ENCODE results near the gene PCDHGA3.

DNA sequence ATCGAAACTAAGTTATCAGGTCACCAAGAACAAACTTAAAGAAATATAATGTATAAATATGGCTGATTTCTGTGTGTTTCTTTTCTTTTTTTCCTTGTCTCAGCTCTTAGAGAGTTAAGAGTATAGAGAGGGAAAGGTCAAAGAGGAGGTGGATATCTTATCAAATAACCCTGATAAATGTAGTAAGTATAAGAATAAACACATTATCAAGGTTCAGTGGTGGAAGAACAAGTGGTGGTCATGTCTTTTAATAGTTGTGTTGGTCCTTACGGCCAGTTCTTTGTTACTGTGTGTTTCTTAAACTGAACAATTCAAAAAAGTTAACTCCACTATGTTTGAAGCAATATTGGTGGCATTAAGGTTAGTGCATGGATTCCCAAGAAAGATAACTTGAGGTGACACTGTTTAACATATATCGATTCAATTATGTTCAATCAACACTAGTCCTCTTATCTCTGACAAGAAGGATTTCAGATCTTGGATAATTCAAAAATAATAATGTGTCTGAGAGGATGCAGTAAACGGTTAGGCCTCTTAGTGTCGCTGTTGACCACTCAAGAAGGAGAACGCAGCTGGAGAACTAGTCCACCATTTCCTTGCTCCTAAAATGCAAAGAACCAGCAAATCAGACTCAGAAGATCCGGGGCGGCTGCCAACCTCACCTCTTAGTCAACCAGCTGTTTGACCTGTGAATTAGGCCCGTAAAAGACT is at the start of gene PCDHGA3:
- TF ChIP-seq, protein P1, sequence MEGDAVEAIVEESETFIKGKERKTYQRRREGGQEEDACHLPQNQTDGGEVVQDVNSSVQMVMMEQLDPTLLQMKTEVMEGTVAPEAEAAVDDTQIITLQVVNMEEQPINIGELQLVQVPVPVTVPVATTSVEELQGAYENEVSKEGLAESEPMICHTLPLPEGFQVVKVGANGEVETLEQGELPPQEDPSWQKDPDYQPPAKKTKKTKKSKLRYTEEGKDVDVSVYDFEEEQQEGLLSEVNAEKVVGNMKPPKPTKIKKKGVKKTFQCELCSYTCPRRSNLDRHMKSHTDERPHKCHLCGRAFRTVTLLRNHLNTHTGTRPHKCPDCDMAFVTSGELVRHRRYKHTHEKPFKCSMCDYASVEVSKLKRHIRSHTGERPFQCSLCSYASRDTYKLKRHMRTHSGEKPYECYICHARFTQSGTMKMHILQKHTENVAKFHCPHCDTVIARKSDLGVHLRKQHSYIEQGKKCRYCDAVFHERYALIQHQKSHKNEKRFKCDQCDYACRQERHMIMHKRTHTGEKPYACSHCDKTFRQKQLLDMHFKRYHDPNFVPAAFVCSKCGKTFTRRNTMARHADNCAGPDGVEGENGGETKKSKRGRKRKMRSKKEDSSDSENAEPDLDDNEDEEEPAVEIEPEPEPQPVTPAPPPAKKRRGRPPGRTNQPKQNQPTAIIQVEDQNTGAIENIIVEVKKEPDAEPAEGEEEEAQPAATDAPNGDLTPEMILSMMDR (IDR thresholded peaks at IDR 0.05): peak; percentile 45; the same call in 1 of the 2 replicates
- TF ChIP-seq, protein P2, sequence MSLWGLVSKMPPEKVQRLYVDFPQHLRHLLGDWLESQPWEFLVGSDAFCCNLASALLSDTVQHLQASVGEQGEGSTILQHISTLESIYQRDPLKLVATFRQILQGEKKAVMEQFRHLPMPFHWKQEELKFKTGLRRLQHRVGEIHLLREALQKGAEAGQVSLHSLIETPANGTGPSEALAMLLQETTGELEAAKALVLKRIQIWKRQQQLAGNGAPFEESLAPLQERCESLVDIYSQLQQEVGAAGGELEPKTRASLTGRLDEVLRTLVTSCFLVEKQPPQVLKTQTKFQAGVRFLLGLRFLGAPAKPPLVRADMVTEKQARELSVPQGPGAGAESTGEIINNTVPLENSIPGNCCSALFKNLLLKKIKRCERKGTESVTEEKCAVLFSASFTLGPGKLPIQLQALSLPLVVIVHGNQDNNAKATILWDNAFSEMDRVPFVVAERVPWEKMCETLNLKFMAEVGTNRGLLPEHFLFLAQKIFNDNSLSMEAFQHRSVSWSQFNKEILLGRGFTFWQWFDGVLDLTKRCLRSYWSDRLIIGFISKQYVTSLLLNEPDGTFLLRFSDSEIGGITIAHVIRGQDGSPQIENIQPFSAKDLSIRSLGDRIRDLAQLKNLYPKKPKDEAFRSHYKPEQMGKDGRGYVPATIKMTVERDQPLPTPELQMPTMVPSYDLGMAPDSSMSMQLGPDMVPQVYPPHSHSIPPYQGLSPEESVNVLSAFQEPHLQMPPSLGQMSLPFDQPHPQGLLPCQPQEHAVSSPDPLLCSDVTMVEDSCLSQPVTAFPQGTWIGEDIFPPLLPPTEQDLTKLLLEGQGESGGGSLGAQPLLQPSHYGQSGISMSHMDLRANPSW (CRISPR knock-in tag; conservative IDR thresholded peaks at IDR 0.05; ENCODE audit: low read depth): no peak
- TF ChIP-seq FOXK1 (CRISPR knock-in tag; IDR thresholded peaks at IDR 0.05) (no peak), ESRRA (CRISPR knock-in tag; IDR thresholded peaks at IDR 0.05; ENCODE audit: borderline replicate concordance) (no peak), SP1 (CRISPR knock-in tag; conservative IDR thresholded peaks at IDR 0.05) (no peak), ZNF121 (CRISPR knock-in tag; IDR thresholded peaks at IDR 0.05) (no peak), ATF3 (CRISPR knock-in tag; conservative IDR thresholded peaks at IDR 0.05) (no peak), JUN (CRISPR knock-in tag; IDR thresholded peaks at IDR 0.05) (no peak), CREB1 (CRISPR knock-in tag; IDR thresholded peaks at IDR 0.05) (no peak), ZBTB21 (CRISPR knock-in tag; IDR thresholded peaks at IDR 0.05; ENCODE audit: borderline replicate concordance) (no peak)
- TF ChIP-seq, protein P3, sequence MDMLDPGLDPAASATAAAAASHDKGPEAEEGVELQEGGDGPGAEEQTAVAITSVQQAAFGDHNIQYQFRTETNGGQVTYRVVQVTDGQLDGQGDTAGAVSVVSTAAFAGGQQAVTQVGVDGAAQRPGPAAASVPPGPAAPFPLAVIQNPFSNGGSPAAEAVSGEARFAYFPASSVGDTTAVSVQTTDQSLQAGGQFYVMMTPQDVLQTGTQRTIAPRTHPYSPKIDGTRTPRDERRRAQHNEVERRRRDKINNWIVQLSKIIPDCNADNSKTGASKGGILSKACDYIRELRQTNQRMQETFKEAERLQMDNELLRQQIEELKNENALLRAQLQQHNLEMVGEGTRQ (CRISPR knock-in tag; IDR thresholded peaks at IDR 0.05): no peak
- TF ChIP-seq, protein P4, sequence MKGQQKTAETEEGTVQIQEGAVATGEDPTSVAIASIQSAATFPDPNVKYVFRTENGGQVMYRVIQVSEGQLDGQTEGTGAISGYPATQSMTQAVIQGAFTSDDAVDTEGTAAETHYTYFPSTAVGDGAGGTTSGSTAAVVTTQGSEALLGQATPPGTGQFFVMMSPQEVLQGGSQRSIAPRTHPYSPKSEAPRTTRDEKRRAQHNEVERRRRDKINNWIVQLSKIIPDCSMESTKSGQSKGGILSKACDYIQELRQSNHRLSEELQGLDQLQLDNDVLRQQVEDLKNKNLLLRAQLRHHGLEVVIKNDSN (CRISPR knock-in tag; IDR thresholded peaks at IDR 0.05): no peak
